Calu3 (cell line): Measurements from ENCODE around the gene DPM3. TPM values are rescaled to one million over a fixed set of nuclear protein-coding genes. Genes with fewer than 3 reads are reported as not detected.
A peak's percentile ranks its signal among the peaks of the same experiment; 100 is the strongest.

Experiments
- BruUV-seq: library from RNA; stranded (reverse); fragments of 400-500 nt; replicated peaks from 2 replicates; lab custom pipeline; 2021; lab: Mats Ljungman, UMichigan
- CTCF ChIA-PET: fragments of 300-600 bp; sonication (Branson Sonifier 250); formaldehyde crosslinking; loops from one replicate; lab custom pipeline; 2022; ENCODE audit warnings: antibody characterized with exemption; lab: Charles Lee
- DNase-seq: peaks from one replicate; pipeline ENCODE4 v3.0.0; 2022
- H3K27ac Mint-ChIP-seq: one replicate; pipeline ENCODE4 v1.8.0; 2022; ENCODE audit warnings: mixed read lengths; ENCODE audit not compliant: unreplicated experiment
- H3K27me3 Mint-ChIP-seq: one replicate; pipeline ENCODE4 v1.8.0; 2022; ENCODE audit warnings: mixed read lengths; ENCODE audit not compliant: unreplicated experiment
- H3K36me3 Mint-ChIP-seq: one replicate; pipeline ENCODE4 v1.8.0; 2022; ENCODE audit warnings: mild to moderate bottlenecking, moderate library complexity, mixed read lengths; ENCODE audit not compliant: insufficient read depth, unreplicated experiment
- H3K4me1 Mint-ChIP-seq: one replicate; pipeline ENCODE4 v1.8.0; 2022; ENCODE audit warnings: mild to moderate bottlenecking, low read depth, mixed read lengths; ENCODE audit not compliant: unreplicated experiment
- H3K4me3 Mint-ChIP-seq: one replicate; pipeline ENCODE4 v1.8.0; 2022; ENCODE audit warnings: mild to moderate bottlenecking, low read depth, moderate library complexity, mixed read lengths; ENCODE audit not compliant: unreplicated experiment
- H3K9me3 Mint-ChIP-seq: one replicate; pipeline ENCODE4 v1.8.0; 2022; ENCODE audit warnings: low read depth, mixed read lengths; ENCODE audit not compliant: unreplicated experiment
- CTCF ChIP-seq: fragments of 200-600 bp; IDR thresholded peaks from one replicate; pipeline ENCODE4 v1.8.0; 2022; ENCODE audit warnings: antibody characterized with exemption; ENCODE audit not compliant: unreplicated experiment
- intact Hi-C: fragments of 100-400 bp; cut with micrococcal nuclease; formaldehyde crosslinking; loops from one replicate; pipeline ENCODE4 v1.10.0; 2022; ENCODE audit not compliant: unreplicated experiment
- total RNA-seq: library from RNA; stranded (reverse); gene quantifications from 2 replicates; pipeline ENCODE4 v1.2.3, GENCODE V29; 2022

DPM3 gene
- total RNA-seq, 1 experiment from 2014 or later: 38.7 TPM

- peak overlapping the region; percentile 91 for H3K4me3 Mint-ChIP-seq
- TF ChIP-seq CTCF: no peak
- CTCF ChIA-PET: interaction anchor here (1.3 to 1.7 kb wide), 2 partner anchors 8 to 46 kb away, joined by 5 read pairs; partner anchors contain the start of gene KRTCAP2
- H3K27me3 Mint-ChIP-seq: peaks cover 3% of the 10 kb centered on the region
- H3K4me1 Mint-ChIP-seq: peaks cover 67% of the 10 kb centered on the region
- H3K36me3 Mint-ChIP-seq: peaks cover 64% of the 10 kb centered on the region
- peak; percentile 52 for DNase-seq
- BruUV-seq: TSS peak; percentile 74
- no peaks in the 10 kb centered on the region for H3K9me3 Mint-ChIP-seq
- H3K27ac Mint-ChIP-seq: peak overlapping the region; percentile 69
- intact Hi-C loops: loop anchor here (5.0 kb wide), 2 partner anchors 34 to 41 kb away; no protein-coding TSS in a partner anchor
Measured at GRCh38 chr1:155126556-155127104, 13.7 kb downstream of the DPM3 start.

- Mint-ChIP-seq H3K4me3 (peak overlapping the region; percentile 91), H3K9me3 (no peaks in the 10 kb centered on the region), H3K4me1 (peaks cover 62% of the 10 kb centered on the region), H3K36me3 (peaks cover 58% of the 10 kb centered on the region), H3K27me3 (peaks cover 9% of the 10 kb centered on the region), H3K27ac (peak overlapping the region; percentile 69)
- BruUV-seq: no TSS peak
- CTCF ChIA-PET: interaction anchor here (0.8 to 1.7 kb wide), 4 partner anchors 9 to 47 kb away, joined by 5 to 6 read pairs (median 5); partner anchors contain the start of gene KRTCAP2
- intact Hi-C loops: loop anchor here (5.0 kb wide), 2 partner anchors 34 to 41 kb away; no protein-coding TSS in a partner anchor
- no peak for TF ChIP-seq CTCF
- peak; percentile 52 for DNase-seq
Measured at GRCh38 chr1:155125946-155126555, 14.3 kb downstream of the DPM3 start.

GRCh38 chr1:155125511-155125945 is 14.8 kb downstream of the DPM3 start:
- Mint-ChIP-seq H3K36me3 (peaks cover 53% of the 10 kb centered on the region), H3K27me3 (peaks cover 13% of the 10 kb centered on the region), H3K27ac (peak overlapping the region; percentile 48), H3K4me3 (peak overlapping the region; percentile 91), H3K9me3 (no peaks in the 10 kb centered on the region), H3K4me1 (peaks cover 56% of the 10 kb centered on the region)
- BruUV-seq: no TSS peak
- CTCF ChIA-PET: interaction anchor here (0.6 to 1.7 kb wide), 5 partner anchors 8 to 47 kb away, joined by 3 to 6 read pairs (median 5); partner anchors contain the start of gene KRTCAP2
- DNase-seq: no peak
- no peak for TF ChIP-seq CTCF
- intact Hi-C loops: loop anchor here (5.0 kb wide), 2 partner anchors 33 to 42 kb away; no protein-coding TSS in a partner anchor

- CTCF ChIA-PET: interaction anchor here (0.6 to 1.7 kb wide), 6 partner anchors 7 to 46 kb away, joined by 3 to 6 read pairs (median 4); no protein-coding TSS in a partner anchor
- peak; percentile 27 for DNase-seq
- no peak for TF ChIP-seq CTCF
- intact Hi-C loops: loop anchor here (5.0 kb wide), 2 partner anchors 32 to 43 kb away; no protein-coding TSS in a partner anchor
- BruUV-seq: no TSS peak
- Mint-ChIP-seq H3K27ac (peak overlapping the region; percentile 2), H3K4me1 (peaks cover 54% of the 10 kb centered on the region), H3K9me3 (no peaks in the 10 kb centered on the region), H3K27me3 (peaks cover 20% of the 10 kb centered on the region), H3K36me3 (peaks cover 45% of the 10 kb centered on the region), H3K4me3 (no peak overlapping the region)
Measured at GRCh38 chr1:155124503-155125463, 15.5 kb downstream of the DPM3 start.
